ENCODE results near the gene ROMO1. TPM values are rescaled to one million over a fixed set of nuclear protein-coding genes. Genes with fewer than 3 reads are reported as not detected.
A peak's percentile ranks its signal among the peaks of the same experiment; 100 is the strongest.
"Not testable (repeated sequence)": the region's sequence is repeated elsewhere in the genome, so short reads cannot be mapped to it uniquely, and the experiment has no call there.

The ROMO1 gene
- total and polyA plus RNA-seq, 8 donors: 38.6 to 310 (median 63.6) TPM

GRCh38 chr20:35743693-35744491, 44.7 kb downstream of the ROMO1 start:
- no peaks in the 10 kb centered on the region for H3K27me3 ChIP-seq
- H3K4me1 ChIP-seq: peaks cover 20 to 22% (median 21%) of the 10 kb centered on the region in 3 donors
- H3K36me3 ChIP-seq: peaks cover 0 to 8% (median 0%) of the 10 kb centered on the region in 3 donors
- no peak for TF ChIP-seq CTCF (IDR thresholded peaks at IDR 0.05)
- no peak for DNase-seq
- intact Hi-C loops (cut with DNase I): no loop called here
- H3K27ac ChIP-seq: peak overlapping the region in 3 of 4 donors; percentile 94 to 99 (median 96)
- H3K4me3 ChIP-seq: peak overlapping the region in 1 of 4 donors; percentile 60
- no peak for ATAC-seq
- 89% methylated on average over 15 of the region's 15 CpGs for WGBS, 2 donors
- FAIRE-seq: no peak
- H3K9me3 ChIP-seq: no peaks in the 10 kb centered on the region

- DNase-seq; intact Hi-C loops (cut with DNase I); ATAC-seq; H3K36me3 ChIP-seq; H3K4me3 ChIP-seq; H3K9me3 ChIP-seq; FAIRE-seq; H3K27me3 ChIP-seq: not testable (repeated sequence)
- Histone ChIP-seq H3K27ac (peak overlapping the region in 2 of 4 donors; percentile 96 to 99), H3K4me1 (peaks cover 15 to 16% (median 16%) of the 10 kb centered on the region in 3 donors)
- 88 to 96% methylated on average over 3 of the region's 3 CpGs for WGBS, 2 donors
These were observed 45.3 kb downstream of the ROMO1 start for GRCh38 chr20:35744492-35744841.

Other genes with a start within 250 kb of the ROMO1 start
- 10 to 100 TPM in 3 of 6 donors, 1 to 10 TPM in 3; 4.5 to 16.0 (median 10.0) TPM for gene CEP250, start 243.8 kb upstream of the ROMO1 start, total RNA-seq
- 10 to 100 TPM in 1 of 2 donors, 1 to 10 TPM in 1; 7.2 to 16.2 TPM for gene CEP250, start 243.8 kb upstream of the ROMO1 start, polyA plus RNA-seq
- gene C20orf173, start 169.8 kb upstream of the ROMO1 start, total RNA-seq: not detected
- not detected for gene C20orf173, start 169.8 kb upstream of the ROMO1 start, polyA plus RNA-seq
- 100 to 1,000 TPM; 112 to 167 (median 124) TPM for gene ERGIC3, start 157.3 kb upstream of the ROMO1 start, total RNA-seq
- gene ERGIC3, start 157.3 kb upstream of the ROMO1 start, polyA plus RNA-seq: 100 to 1,000 TPM; 160 to 168 TPM
- 10 to 100 TPM; 32.7 to 65.9 (median 38.2) TPM for gene SPAG4, start 83.6 kb upstream of the ROMO1 start, total RNA-seq
- gene SPAG4, start 83.6 kb upstream of the ROMO1 start, polyA plus RNA-seq: 10 to 100 TPM; 32.2 to 51.3 TPM
- 100 to 1,000 TPM in 1 of 6 donors, 10 to 100 TPM in 5; 59.7 to 100 (median 70.6) TPM for gene CPNE1, start 34.5 kb upstream of the ROMO1 start, total RNA-seq
- gene CPNE1, start 34.5 kb upstream of the ROMO1 start, polyA plus RNA-seq: 100 to 1,000 TPM; 131 to 138 TPM
- 10 to 100 TPM; 21.0 to 46.7 (median 28.3) TPM for gene RBM12, start 34.5 kb upstream of the ROMO1 start, total RNA-seq
- gene RBM12, start 34.5 kb upstream of the ROMO1 start, polyA plus RNA-seq: 1 to 10 TPM; 6.2 to 9.7 TPM
- gene NFS1, start 53 bp upstream of the ROMO1 start, total RNA-seq: 10 to 100 TPM; 11.0 to 19.5 (median 12.8) TPM
- gene NFS1, start 53 bp upstream of the ROMO1 start, polyA plus RNA-seq: 10 to 100 TPM; 23.8 to 34.8 TPM
- 100 to 1,000 TPM in 4 of 6 donors, 10 to 100 TPM in 2; 98.7 to 200 (median 127) TPM for gene RBM39, start 42.9 kb downstream of the ROMO1 start, total RNA-seq
- 100 to 1,000 TPM; 255 to 426 TPM for gene RBM39, start 42.9 kb downstream of the ROMO1 start, polyA plus RNA-seq
- 10 to 100 TPM; 11.1 to 20.3 (median 12.1) TPM for gene PHF20, start 72.6 kb downstream of the ROMO1 start, total RNA-seq
- 10 to 100 TPM in 1 of 2 donors, 1 to 10 TPM in 1; 9.4 to 11.9 TPM for gene PHF20, start 72.6 kb downstream of the ROMO1 start, polyA plus RNA-seq

Data from pancreas (tissue), 10 donors.